ENCODE results near the gene GMPS.

GRCh38 chr3:155972885-155973584 lies 102.6 kb downstream of the GMPS start:
- TF ChIP-seq CTCF (conservative IDR thresholded peaks at IDR 0.05; ENCODE audit: low read depth, low read length) (no peak), POLR2A (IDR thresholded peaks at IDR 0.05; ENCODE audit: low read depth, low read length) (no peak), RFX5 (IDR thresholded peaks at IDR 0.05; ENCODE audit: low read depth, low read length) (no peak), RAD21 (IDR thresholded peaks at IDR 0.05; ENCODE audit: low read length) (no peak), USF2 (IDR thresholded peaks at IDR 0.05; ENCODE audit: low read depth, low read length) (no peak), SMC3 (IDR thresholded peaks at IDR 0.05; ENCODE audit: low read depth, low read length) (no peak), BHLHE40 (IDR thresholded peaks at IDR 0.05; ENCODE audit: low read depth, low read length) (no peak), RCOR1 (IDR thresholded peaks at IDR 0.05; ENCODE audit: insufficient replicate concordance, low read length) (no peak), NFE2L2 (IDR thresholded peaks at IDR 0.05; ENCODE audit: low read depth, low read length) (no peak), MAZ (IDR thresholded peaks at IDR 0.05; ENCODE audit: borderline replicate concordance, low read depth, low read length) (no peak), CEBPB (IDR thresholded peaks at IDR 0.05; ENCODE audit: low read depth, low read length) (no peak)
